ACHN (cell line): ENCODE results near the gene S100A5.
"Not testable (repeated sequence)": the region's sequence is repeated elsewhere in the genome, so short reads cannot be mapped to it uniquely, and the experiment has no call there.

Source experiments
- DNase-seq: peaks from one replicate; pipeline ENCODE4 v3.0.0-alpha.2; 2015
- in situ Hi-C: cut with HindIII; loops from 2 replicates; pipeline ENCODE4 v1.10.0; 2017; ENCODE audit warnings: low sequenced_read_pairs, low pct_ligation_motif_present, low pct_unique_long_range_greater_than_20kb

S100A5 gene

GRCh38 chr1:153568367-153569099, 27.8 kb upstream of the S100A5 start:
- in situ Hi-C loops, result no loop called here
- DNase-seq, result peak; percentile 93

- peak; percentile 72 for DNase-seq
- in situ Hi-C loops, result no loop called here
These were observed 27.1 kb upstream of the S100A5 start for GRCh38 chr1:153567621-153568366.

- peak; percentile 99 for DNase-seq
- in situ Hi-C loops, result no loop called here
These were observed 26.0 kb upstream of the S100A5 start for GRCh38 chr1:153566414-153567371.

GRCh38 chr1:153565529-153566374, 25.0 kb upstream of the S100A5 start, which contains the start of gene S100A2:
S100A2 (minus strand) TSS chr1:153565844; CDS start chr1:153563877, 1,967 bp downstream.
- in situ Hi-C loops, result no loop called here
- peak; percentile 98 for DNase-seq

GRCh38 chr1:153563991-153564390, 23.3 kb upstream of the S100A5 start:
- DNase-seq, result no peak
- in situ Hi-C loops, result no loop called here

GRCh38 chr1:153563483-153563901, 22.8 kb upstream of the S100A5 start:
- DNase-seq, result no peak
- in situ Hi-C loops, result no loop called here

GRCh38 chr1:153562021-153562420, 21.3 kb upstream of the S100A5 start:
- in situ Hi-C loops, result not testable (repeated sequence)

GRCh38 chr1:153561466-153561985, 20.8 kb upstream of the S100A5 start:
- in situ Hi-C loops, result no loop called here
- no peak for DNase-seq

More at GRCh38 chr1:153562021-153562420, 21.3 kb upstream of the S100A5 start:
- not testable (repeated sequence) for DNase-seq

- no peak for DNase-seq
- in situ Hi-C loops, result no loop called here
These were observed 20.2 kb upstream of the S100A5 start for GRCh38 chr1:153560771-153561465.

- in situ Hi-C loops, result no loop called here
- DNase-seq, result no peak
These were observed 19.5 kb upstream of the S100A5 start for GRCh38 chr1:153560241-153560640.

- in situ Hi-C loops, result no loop called here
- DNase-seq, result no peak
These were observed 17.1 kb upstream of the S100A5 start for GRCh38 chr1:153557877-153558276.

GRCh38 chr1:153556348-153556747, 15.6 kb upstream of the S100A5 start:
- in situ Hi-C loops, result no loop called here
- DNase-seq, result no peak

GRCh38 chr1:153553830-153554541, 13.3 kb upstream of the S100A5 start:
- in situ Hi-C loops, result no loop called here
- no peak for DNase-seq

- in situ Hi-C loops, result no loop called here
- DNase-seq, result no peak
These were observed 12.4 kb upstream of the S100A5 start for GRCh38 chr1:153553096-153553495.

GRCh38 chr1:153552335-153552734, 11.6 kb upstream of the S100A5 start:
- peak; percentile 34 for DNase-seq
- in situ Hi-C loops, result no loop called here

GRCh38 chr1:153550827-153551500, 10.2 kb upstream of the S100A5 start:
- in situ Hi-C loops, result no loop called here
- no peak for DNase-seq
